Left ventricle myocardium superior (tissue), 1 donor: ENCODE results near the gene TSSK1B. TPM values are rescaled to one million over a fixed set of nuclear protein-coding genes. Genes with fewer than 3 reads are reported as not detected.
"Not testable (repeated sequence)": the region's sequence is repeated elsewhere in the genome, so short reads cannot be mapped to it uniquely, and the experiment has no call there.

Experiments
- ATAC-seq: fragments of 200-7000 bp; cut with Tn5 transposase; one replicate; pipeline ENCODE4 v1.9.1; 2020; ENCODE audit warnings: mild to moderate bottlenecking, moderate library complexity
- DNase-seq: peaks from one replicate; pipeline ENCODE4 v3.0.0-alpha.2; 2020
- intact Hi-C: fragments of 100-400 bp; cut with micrococcal nuclease; formaldehyde crosslinking; loops from one replicate; pipeline ENCODE4 v1.11.0; 2022
- long read RNA-seq: library from polyadenylated mRNA; unstranded; transcript quantifications from one replicate; pipeline ENCODE4 v2.0.0, GENCODE V29; 2021
- total RNA-seq: library from RNA; stranded (reverse); fragmentation: NEBNext Ultra II Directional; extraction: Animal tissue kit (Norgen Biotek cat#: 25700); gene quantifications from one replicate; pipeline ENCODE4 v1.2.1, GENCODE V29; 2021
- donor health status: DM: no; HTN: yes; CAD: no; lungs with severe emphysema.

TSSK1B gene, protein sequence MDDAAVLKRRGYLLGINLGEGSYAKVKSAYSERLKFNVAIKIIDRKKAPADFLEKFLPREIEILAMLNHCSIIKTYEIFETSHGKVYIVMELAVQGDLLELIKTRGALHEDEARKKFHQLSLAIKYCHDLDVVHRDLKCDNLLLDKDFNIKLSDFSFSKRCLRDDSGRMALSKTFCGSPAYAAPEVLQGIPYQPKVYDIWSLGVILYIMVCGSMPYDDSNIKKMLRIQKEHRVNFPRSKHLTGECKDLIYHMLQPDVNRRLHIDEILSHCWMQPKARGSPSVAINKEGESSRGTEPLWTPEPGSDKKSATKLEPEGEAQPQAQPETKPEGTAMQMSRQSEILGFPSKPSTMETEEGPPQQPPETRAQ
- not detected for total RNA-seq
- long read RNA-seq, result 0 reads

DNA sequence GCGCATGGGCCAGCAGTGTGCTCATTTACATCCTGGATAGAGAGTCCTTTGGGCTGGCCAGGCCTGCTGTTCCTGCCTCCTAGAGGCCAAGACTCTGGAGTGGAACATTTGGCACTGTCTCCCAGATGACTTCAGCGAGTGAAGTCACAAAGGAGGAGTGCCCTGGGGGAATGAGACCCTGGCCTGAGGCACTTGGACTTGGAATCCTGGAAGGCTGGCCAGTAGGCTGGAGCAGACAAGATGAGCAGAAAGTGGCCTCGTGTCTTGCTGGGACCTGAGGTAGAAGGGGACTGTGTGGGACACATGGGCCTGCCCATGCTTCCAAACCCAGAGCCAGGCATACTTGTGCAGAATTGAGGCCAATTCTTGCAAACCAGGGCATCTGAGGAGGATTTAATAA, at the start of gene TSSK1B:
TSS of gene TSSK1B (minus strand) at position 101 of the 400 bp plus-strand sequence. CDS start 150 bp downstream, outside the sequence.
- ATAC-seq, result peak; percentile 15
- DNase-seq, result no peak
- intact Hi-C loops, result no loop called here

DNA sequence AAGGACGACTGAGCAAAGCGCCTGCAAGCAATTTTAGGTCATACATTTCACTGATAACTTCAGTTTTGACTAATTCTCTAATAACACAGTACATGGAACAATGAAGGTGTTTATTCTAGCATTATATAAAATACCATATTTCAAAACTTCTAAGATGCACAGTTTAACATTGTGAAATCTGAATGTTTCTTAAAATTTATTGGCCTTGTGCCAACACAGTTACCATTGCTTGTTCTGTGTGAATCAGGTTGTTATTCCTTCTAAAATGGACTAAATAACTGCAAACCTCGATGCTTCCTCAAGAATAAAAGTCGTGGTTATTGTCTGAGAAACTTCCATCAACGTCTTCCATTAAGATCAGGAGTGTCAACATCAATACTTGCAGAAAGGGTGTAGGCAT, 45.5 kb upstream of the TSSK1B start:
- DNase-seq (no peak), ATAC-seq (no peak)
- intact Hi-C loops, result no loop called here

DNA sequence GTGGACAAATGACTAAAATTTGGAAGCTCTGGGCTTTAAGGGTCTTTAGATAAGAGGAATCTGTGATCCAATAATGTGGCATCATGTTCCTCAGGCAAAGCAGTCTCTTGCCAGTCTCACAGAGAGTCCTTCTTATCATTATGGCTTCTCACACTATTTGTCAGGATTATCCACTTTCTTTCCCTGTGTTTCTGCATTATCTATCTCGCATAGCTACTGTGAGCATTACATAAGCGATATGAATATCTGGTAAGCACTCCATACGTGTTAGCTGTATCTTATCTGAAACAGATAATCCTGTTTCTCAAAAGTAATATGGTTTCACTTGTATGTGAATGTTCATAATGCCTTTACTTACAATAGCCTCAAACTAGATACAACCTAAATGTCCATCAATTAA, 43.9 kb upstream of the TSSK1B start:
- intact Hi-C loops, result no loop called here
- ATAC-seq (no peak), DNase-seq (no peak)

DNA sequence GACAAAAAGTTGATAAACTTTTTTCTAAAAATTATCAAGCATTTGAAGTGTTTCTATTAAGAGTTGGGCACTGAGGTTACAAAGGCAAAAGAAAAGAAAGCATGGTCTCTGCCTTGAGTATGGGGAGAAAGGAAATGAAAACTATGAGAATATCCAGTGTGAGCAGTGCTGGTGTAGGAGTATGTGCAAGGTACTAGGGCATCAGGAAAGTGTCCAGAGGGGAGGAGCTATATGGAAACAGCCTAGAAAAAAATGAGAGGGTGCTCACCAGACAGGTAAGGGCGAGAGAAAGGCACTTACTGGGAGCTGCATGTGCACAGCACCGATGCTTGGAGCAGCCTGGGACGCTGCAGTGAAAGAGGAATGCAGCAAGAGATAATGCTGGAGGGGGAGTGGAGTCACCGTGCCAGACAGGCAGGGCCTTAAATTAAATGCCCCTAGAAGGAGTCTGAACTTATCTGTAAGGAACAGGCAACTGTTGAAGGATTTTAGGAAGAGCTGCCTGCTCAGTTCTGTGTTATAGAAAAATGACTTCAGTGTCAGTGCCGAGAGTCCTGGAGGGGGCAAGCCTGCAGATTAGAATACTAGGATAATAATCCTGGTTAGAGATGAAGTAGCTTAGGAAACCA, 39.4 kb upstream of the TSSK1B start:
- no peak for DNase-seq
- ATAC-seq, result peak; percentile 47

DNA sequence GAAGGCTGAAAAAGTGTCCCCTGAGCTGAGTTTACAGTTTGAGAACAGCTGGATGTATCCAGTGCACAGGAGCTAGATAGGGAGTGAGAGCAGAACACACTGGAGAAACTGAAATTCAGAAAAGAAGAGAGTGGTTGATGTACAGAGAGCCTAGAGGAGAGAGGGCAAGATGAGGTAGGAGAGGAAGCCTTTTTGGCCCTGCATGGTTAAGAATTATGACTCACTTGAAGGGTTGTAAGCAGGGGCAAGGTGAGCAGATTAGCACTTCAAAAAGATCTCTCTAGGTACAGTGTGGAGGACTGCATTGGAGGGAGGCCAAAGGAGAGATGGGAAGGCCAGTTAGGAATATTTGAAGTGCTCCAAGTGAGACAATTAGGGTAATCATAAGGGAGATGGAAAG, 28.2 kb upstream of the TSSK1B start:
- ATAC-seq, result no peak
- intact Hi-C loops, result no loop called here
- no peak for DNase-seq

More for the DNA sequence above, 39.4 kb upstream of the TSSK1B start:
- intact Hi-C loops, result no loop called here

DNA sequence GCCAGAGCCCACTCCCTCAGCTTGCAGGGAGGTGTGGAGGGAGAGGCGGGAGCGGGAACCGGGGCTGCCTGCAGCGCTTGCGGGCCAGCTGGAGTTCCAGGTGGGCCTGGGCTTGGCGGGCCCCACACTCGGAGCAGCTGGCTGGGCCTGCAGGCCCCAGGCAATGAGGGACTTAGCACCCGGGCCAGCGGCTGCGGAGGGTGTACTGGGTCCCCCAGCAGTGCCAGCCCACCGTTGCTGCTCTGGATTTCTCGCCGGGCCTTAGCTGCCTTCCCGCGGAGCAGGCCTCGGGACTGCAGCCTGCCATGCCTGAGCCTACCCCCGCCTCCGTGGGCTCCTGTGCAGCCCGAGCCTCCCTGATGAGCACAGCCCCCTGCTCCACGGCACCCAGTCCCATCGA, 22.3 kb upstream of the TSSK1B start:
- intact Hi-C loops, ATAC-seq, DNase-seq: not testable (repeated sequence)

DNA sequence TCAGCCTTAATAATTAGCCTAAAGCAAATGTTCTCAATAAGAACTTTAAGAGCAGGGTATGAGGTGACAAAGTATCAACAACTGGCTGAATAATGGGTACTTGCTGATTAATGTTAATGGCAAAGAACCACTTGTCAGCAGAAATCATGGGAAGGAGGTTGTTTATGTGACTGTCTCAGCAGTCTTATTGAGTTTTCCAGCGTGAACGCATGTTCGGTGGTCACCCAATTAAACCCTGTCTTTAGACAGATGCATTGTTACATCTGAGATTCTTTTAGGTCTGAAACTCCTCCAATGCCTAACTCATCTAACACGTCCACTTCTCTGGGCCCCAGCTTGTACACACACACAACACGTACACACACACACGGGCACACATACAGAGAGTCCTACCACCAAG, 18.2 kb upstream of the TSSK1B start:
- intact Hi-C loops, result no loop called here
- no peak for ATAC-seq
- DNase-seq, result no peak

DNA sequence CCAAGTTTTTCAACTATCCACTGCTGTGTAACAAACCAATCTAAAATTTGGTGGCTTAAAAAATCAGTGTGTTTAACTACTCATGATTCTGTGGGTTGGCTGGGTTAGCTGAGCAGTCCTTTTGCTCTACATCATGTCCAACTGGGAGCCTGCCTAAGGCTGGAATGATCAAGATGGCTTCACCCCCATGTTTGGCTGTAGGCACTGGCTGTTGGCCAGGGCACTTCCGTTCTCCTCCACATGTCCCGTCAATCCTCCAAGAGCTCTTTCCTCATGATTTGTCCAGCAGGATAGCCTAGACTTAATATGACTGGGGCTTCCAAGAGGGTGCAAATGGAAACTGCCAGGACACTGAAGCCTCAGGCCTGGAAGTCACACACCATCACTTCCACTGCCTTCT, 17.0 kb upstream of the TSSK1B start:
- intact Hi-C loops, result no loop called here
- peak; percentile 22 for ATAC-seq
- peak; percentile 33 for DNase-seq

DNA sequence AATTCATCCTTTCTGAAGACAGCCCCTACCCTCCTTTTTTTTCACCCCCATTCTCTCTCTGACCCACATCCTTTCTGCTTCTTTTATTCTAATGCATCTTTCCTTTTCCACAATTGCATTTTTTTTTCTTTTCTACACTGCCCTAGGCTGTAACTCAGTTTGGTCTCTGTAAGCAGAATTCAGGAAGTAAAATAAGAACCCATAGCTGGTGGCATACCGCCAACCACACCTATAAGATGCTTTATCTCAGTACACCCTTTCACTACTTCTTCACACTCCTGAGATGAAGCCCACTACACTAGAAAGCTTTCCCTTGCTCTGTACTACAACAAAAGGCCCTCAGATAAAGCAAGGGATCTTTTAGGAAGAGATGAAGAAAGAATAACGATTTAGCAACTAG, 16.1 kb upstream of the TSSK1B start:
- ATAC-seq, result no peak
- intact Hi-C loops, result no loop called here

DNA sequence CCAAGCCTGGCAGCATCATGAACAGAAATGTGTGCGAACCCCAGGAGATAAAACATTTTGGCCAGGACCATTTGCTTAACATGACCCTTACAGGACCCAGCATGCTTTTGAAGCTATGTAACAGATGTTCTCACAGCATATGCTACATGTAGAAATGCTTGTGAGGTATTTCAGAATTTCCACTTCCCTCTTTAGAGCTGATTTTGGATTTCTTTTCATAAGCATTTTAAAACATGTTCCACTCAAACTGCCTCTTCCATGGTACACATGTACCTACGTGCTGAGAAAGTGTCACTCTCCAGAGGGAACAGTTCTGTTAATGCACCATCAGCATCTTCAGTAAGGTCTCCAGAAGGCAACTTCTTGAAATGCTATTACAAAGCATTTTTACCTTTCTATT, 15.7 kb upstream of the TSSK1B start:
- intact Hi-C loops, result no loop called here
- no peak for ATAC-seq
- DNase-seq, result no peak

More for the DNA sequence above, 16.1 kb upstream of the TSSK1B start:
- DNase-seq, result no peak

DNA sequence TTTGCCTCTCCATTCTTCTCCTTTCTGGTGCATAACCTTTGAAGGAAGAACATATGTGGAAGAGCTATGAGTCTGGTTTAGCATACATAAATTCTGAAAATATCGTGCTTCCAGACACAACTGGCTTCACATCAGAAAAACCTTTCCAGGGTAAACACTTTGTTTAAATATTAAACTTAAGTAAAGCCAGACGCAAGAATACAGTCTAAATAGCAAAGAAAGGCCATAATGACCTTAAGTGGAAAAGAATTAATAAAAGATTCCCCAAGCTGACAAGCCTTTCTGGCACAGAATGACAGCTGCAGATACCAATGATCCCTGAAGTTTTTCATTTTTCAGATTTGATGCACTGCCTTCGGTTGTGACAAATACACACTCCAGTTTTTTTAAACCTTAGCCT, 13.5 kb upstream of the TSSK1B start:
- no peak for DNase-seq
- no peak for ATAC-seq
- intact Hi-C loops, result no loop called here

DNA sequence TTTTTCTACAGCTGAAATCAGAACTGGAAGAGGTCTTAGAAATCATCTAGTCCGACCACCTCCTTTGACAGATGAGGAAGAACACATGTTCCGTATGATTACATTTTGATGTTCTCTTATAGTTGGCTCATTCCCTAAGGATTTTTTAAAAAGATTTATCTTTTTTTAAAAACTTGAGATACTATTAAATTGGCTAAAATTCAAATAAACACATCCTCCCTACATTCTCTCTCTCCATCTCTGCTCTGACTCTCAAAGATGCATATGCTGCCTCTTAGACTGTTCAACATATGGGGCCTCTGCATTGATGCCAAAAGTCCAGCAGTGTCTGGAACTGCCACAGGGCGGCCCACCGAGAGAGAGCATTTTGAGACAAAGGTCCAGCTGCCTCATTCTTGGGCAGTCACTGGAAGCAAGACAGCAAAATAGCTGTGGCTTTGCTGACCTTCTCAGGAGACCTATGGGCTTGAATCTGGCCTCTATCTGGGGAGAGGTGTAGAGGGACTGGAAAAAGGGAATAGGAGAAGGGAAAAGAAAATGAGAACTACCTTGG, 12.8 kb upstream of the TSSK1B start:
- intact Hi-C loops, result no loop called here
- ATAC-seq (no peak), DNase-seq (no peak)

DNA sequence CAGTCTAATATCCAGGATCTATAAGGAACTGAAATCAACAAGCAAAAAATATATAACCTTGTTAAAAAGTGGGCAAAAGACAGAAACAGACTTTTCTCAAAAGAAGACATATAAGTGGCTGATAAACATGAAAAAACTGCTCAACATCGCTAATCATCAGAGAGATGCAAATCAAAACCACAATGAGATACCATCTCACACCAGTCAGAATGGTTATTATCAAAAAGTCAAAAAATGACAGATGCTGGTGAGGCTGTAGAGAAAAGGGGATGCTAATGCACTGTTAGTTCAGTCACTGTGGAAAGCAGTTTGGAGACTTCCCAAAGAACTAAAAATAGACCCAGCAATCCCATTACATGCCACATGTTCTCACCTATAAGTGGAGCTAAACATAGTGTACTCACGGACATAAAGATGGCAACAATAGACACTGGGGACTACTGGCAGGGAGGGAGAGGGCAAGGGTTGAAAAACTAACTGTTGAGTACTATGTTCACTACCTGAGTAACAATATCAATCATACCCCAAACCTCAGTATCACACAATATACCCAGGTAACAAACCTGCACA, 11.7 kb upstream of the TSSK1B start:
- intact Hi-C loops, result no loop called here
- peak; percentile 98 for ATAC-seq
- DNase-seq, result no peak

DNA sequence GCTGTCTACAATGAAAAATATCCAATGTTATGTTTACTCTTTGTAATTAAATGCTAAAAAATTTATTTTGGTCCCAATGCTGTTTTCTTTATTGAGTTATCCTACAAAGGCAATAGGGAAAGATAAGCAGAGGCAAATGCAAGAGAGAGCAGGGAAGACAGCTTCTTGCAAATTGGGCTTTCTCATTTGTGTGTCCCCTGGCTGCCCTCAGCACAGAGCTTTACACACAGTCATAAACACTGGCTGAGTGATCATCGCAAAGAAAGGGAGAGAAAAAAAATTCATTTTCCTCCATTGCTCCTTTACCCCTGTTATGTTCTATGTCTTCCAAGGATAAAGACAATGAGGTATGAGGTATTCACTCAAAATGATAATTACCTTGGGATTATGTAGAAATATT, 2.3 kb upstream of the TSSK1B start:
- ATAC-seq, result no peak
- intact Hi-C loops, result no loop called here

DNA sequence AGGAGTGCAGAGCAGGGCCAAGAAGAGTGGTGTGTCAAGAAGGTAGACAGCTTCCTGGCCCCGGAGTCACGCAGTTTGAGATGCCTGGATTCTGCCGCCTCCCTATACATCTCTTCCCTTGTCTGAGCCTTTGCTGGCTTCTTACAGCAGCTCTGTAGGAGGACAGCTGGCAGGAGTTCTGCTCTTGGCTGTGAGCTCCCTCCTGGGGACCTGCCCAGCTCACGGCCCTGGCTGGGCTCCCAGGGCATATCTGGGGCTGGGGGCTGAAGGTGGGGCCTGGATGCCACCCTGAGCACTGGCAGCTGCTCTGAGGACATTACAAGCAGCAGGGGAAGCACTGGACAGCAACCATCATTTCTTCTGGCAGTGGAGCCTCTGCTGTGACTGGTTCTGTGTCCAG, 786 bp upstream of the TSSK1B start:
- intact Hi-C loops, result no loop called here
- ATAC-seq, result peak; percentile 92
- peak; percentile 61 for DNase-seq

More for the DNA sequence above, 2.3 kb upstream of the TSSK1B start:
- DNase-seq, result no peak

DNA sequence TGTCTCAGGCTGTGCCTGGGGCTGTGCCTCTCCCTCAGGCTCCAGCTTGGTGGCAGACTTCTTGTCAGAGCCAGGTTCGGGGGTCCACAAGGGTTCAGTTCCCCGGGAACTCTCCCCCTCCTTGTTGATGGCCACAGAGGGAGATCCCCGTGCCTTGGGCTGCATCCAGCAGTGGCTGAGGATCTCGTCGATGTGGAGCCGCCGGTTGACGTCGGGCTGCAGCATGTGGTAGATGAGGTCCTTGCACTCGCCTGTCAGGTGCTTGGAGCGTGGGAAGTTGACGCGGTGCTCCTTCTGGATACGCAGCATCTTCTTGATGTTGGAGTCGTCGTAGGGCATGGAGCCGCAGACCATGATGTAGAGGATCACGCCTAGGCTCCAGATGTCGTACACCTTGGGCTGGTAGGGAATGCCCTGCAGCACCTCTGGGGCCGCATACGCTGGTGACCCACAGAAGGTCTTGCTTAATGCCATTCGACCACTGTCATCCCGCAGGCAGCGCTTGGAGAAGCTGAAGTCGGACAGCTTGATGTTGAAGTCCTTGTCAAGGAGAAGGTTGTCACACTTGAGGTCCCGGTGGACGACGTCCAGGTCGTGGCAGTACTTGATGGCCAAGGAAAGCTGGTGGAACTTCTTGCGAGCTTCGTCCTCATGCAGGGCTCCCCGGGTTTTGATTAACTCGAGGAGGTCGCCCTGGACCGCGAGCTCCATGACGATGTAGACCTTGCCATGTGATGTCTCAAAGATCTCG, 752 bp downstream of the TSSK1B start:
- intact Hi-C loops, result no loop called here
- DNase-seq, result no peak
- no peak for ATAC-seq

DNA sequence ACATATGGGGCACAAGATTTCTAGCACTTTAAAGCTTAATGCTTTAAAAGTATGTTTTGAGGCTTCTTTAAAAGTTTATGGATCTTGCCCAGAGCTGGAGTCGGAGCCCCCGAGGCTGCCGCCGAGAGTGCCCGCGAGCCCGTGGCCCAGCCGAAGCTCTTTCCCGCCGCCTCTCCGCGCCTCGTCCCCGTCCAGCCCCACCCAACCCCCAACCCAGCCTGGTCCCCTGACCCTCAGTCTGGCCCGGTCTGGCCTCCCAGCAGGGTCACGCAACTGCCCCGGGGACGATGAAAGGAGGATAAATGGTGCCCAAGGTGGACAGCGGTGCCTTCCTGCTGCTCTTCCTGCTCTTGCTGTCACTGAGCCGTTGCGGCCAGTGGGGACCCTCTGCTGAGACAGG, 1.7 kb downstream of the TSSK1B start:
- intact Hi-C loops, result no loop called here
- ATAC-seq, result no peak
- no peak for DNase-seq

DNA sequence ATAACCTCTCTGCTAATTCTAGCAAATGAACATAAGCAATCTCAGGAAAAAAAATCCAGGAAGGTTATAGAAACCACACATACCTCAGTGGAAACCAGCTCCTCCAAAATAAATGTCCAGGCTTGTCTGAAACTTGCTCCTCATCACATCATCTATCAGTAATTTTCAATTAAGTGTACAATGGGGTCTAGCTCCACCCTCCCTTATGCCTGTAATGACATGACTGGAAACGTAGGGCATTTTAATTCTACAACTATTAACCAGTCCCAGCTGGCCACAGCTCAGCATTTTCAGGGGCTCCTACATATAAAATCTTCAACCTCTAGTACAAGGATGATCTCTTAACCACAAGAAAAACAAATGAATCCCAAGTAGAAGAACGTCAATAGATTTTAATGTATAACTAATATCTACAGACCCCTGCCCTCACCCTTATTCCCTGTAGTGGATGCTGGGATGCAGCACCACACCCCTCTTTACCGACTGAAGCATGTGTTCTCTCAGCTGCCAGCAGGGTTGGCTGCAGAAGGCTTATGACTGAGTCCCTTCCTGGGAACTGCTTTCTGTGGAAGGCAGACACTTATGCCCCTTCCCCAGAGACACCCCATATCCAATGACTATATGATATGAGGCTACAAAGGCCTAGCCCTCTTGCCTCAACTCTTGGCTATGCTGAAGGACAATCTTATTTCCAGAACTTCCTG, 6.8 kb downstream of the TSSK1B start:
- intact Hi-C loops, result no loop called here
- ATAC-seq, result no peak
- DNase-seq, result no peak

DNA sequence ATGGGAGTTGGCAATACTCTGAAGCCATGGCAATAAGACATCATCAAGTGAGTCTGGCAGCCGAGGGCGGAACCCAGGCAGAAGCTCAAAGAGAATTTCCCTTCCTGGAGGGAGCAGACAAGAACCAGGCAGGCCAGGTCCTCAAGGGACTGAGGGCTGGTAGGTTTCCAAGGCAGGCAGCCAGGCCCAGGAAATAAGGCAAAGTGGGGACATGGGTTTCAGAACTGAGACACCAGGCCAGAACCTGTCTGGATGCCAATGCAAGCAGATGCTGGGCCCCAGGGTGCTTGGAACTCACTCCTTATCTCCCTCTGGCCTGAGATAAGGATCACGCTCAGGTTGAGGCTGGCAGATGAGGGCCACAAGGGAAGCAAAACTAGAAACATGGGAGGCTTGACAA, 8.9 kb downstream of the TSSK1B start:
- peak; percentile 23 for ATAC-seq
- no peak for DNase-seq
- intact Hi-C loops, result loop anchor here (1.0 kb wide), 1 partner anchor 29 kb away; no protein-coding TSS in a partner anchor
